GM20000 (cell line): Measurements from ENCODE around the gene TMEFF2.
A peak's percentile ranks its signal among the peaks of the same experiment; 100 is the strongest.

Experiments used
- DNase-seq: peaks from one replicate; pipeline ENCODE4 v3.0.0; 2012; ENCODE audit warnings: low spot score
- CTCF ChIP-seq: IDR thresholded peaks from 2 replicates; pipeline ENCODE4 v1.5.1; 2012; ENCODE audit warnings: mild to moderate bottlenecking, control low read depth; ENCODE audit errors: extremely low read depth, missing control alignments

The TMEFF2 gene

DNA sequence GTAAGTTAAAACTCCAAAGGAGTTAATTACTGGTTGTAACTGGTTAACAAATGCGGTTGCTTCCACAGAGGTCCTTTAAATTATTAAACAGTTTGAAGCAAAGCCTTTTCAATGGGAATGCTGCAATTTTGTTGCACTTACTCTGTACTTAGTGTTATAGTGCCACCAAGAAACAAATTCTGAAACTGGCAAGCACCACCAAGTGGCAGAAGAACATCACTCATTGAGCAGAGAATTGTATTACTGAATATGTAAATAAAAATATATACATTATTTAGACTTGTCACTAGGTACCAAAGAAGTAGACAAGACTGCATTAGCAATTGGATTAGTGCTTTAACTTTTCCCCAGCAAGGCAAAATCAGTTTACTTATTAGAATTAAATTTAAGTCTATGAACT is 2.6 kb upstream of the TMEFF2 start:
- no peak for DNase-seq
- TF ChIP-seq CTCF = no peak

GRCh38 chr2:192196421-192197194 is 1.9 kb upstream of the TMEFF2 start:
- TF ChIP-seq CTCF = no peak
- DNase-seq = no peak

GRCh38 chr2:192195548-192196418 is 1.1 kb upstream of the TMEFF2 start:
- TF ChIP-seq CTCF = no peak
- peak; percentile 31 for DNase-seq

DNA sequence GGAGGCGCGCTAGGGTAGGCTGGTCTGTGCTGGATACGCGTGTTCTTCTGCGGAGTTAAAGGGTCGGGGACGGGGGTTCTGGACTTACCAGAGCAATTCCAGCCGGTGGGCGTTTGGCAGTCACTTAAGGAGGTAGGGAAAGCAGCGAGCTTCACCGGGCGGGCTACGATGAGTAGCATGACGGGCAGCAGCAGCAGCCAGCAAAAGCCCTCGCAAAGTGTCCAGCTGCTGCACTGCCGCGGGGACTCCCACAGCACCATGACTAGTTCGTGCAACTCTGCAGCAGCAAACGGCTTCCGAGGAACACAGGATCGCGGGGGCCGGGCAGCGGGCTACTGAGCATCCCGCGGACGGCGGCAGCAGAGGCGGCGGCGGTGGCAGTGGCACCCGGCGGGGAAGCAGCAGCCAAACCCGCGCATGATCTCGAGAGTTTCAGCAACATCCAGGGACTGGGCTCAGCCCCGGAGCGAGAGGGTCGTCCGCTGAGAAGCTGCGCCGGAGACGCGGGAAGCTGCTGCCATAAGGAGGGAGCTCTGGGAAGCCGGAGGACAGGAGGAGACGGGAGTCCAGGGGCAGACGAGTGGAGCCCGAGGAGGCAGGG is 368 bp downstream of the TMEFF2 start:
- DNase-seq = peak; percentile 26
- no peak for TF ChIP-seq CTCF

DNA sequence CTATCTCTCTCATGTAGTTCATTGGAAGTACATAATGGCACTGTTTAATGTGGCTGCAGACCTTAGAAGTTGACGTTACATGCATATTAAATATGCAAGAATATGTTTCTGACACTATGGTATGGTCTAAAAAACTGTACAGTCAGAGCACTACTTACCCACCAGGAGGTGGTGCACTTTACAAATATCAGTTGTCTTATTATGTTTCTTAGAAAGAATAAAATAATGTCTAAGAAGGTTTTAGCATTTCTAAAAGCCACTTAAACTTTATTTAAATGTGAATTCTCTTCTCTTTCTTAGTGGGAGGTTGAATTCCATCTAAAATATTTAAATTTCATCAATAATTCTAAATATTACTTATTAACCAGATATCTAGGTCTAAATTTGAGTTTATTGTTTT is 4.3 kb downstream of the TMEFF2 start:
- DNase-seq = peak; percentile 19
- TF ChIP-seq CTCF = peak; percentile 37

- DNase-seq = no peak
- TF ChIP-seq CTCF = no peak
Measured at GRCh38 chr2:192186806-192187205, 7.9 kb downstream of the TMEFF2 start.

DNA sequence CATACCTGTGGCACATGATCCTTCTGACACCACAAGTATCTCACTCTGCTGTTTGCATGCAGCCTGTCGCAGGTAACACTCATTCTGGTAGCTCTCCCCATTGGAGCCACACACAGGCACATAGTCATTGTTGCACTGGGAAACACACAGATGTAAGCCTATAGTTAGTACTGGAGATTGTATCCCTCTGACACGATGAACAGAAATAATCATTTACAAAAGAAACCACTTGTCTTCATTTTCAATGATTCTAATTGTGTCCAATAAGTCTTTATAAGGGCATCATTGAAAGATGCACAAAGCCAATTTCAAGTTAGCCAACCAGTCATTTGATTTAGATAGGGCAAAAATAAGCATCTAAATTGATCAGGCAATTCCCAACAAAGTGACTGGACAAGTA is 10.4 kb downstream of the TMEFF2 start:
- no peak for TF ChIP-seq CTCF
- no peak for DNase-seq
